Activated naive CD4-positive, alpha-beta T cell (primary cell): ENCODE data around the gene WWC2.

ENCODE experiments used
- DNase-seq, 4 experiments: peaks; one replicate each; lab custom pipeline; 2025; lab: John Stamatoyannopoulos, UW

WWC2 gene

DNA sequence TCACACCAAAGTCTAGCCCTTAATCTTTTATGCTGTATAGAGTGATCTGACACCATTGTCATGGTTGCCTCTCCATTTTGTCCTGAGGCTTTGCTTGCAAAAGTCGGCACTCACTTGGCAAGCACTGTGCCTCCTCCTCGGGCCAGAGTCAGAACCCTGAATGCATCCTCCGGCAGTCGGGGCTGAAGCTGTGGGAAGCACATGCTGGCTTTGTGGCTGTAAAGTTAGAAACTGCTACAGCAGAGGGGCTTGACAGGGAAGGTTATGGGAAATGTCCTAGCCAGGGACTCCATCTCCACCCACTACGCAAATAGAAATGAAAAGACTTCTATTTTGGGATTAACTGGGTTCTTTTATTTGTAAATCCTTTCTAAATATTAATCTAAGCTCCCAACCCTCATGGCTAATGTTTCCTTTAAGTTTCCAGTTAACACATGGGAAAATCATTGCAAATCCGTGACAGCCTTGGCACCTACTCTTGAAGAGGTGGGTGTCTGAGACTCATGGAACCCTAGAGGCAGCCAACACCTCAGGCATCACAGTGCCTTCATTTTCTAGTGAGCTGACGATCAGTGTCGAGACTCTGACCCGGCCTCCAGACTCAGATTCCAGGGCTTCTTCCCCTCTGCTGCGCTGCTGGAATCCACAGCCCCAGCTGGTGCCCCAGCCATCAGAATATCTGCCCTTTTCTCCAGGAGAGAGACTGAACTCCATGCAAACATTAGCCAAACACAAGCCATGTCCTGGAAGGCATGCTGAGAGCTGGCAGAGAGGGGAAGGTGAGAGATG is 231.1 kb downstream of the WWC2 start:
- no peak for DNase-seq

DNA sequence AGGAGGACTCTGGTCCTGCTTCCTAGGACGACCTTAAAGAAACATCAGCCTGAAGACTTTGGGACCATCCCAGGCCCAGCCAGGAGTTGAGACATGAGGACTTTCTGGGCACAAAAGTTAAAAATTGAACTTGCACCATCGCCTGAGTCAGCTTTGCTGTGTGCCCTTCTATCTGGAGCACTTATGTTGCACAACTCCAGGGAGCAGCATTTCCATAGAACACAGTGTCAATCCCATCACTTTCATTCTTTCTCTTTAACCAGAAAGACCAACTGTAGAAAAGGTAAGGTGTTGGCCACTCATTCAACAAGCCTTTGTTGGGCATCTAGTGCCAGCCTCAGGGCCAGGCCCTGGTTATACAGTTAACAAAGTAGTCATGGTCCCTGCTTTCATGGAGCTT is 231.8 kb downstream of the WWC2 start:
- DNase-seq: no peak

DNA sequence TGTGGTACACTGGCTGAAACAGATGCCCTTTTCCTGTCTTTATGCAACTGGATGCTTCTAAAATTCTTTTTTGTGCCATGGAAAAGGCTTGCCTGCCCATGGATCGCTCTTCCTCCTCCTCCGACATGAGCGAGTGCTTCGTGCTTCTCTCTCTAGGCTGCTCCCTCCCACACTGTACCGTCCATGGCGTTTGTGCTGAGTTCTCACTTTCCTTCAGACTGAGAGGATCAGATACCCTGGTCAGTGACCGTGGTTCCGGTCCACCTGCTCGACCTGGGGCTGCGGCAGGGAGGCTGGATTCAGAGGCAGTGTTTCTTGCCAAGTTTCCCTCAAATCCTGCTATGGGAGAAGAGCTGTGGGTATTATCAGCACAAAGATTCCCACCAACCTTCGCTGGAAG is 233.4 kb downstream of the WWC2 start:
- DNase-seq: no peak

DNA sequence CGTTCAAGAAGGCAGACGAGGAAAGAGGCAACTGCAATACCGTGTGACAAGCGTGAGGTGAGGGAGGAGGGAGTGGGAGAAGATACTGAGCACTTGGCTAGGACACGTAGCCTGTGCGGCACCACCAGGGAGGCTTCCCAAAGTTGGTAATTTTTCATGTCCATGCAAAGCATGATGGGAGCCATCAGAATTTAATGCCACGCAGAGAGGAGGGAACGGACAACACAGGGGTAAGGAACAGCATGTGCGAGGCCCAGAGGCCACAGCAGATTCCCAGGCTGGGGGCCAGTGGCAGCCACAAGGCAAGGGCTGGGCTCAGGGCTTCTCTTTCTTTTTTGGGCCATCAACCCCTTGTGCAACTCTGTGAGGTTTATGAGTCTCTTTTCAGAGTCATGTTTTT is 234.1 kb downstream of the WWC2 start:
- no peak for DNase-seq

DNA sequence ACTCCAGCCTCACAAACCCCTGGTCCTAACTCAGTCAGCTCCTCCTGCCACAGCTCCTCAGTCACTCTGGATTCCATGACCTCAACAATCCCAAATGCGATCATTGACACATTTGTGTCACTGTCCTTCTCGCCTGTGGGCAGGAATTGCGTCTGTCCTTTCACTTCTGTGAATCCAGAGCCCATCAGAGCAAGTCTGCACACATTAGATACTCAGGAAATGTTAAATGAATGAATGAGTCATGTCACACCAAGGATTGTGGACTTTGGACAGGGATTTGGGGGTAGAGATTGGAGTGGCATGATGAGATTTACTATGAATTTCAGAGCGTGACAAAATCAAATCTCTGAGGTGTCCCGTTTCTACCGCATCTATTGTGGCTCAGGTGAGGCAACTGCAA is 234.9 kb downstream of the WWC2 start:
- DNase-seq: no peak

DNA sequence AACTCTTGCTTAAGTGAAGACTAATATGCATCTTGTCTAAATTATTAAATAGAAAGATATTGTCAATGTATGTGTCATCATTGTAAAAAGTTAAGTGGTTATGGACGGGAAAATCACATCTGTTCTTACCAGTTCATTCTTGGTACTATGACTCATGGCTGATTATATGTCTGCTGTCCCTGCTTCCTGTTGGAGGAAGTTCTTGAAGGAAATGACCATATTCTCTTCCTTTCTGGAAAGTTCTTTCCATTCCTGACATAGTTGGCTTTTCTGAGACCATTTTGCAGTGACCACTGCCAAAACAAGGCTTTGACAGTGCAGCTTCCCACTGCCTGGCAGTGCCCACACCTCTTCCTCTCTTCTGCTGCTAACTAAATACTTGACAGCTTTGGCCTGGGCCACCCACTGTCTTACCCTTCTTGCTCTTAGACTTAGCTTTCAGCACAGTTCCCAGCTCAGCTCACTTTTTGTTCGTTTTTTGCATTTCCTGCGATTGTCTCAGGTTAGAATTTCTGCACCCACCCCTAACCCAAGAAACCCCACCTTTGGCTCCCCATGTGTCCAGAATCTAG is 236.4 kb downstream of the WWC2 start:
- no peak for DNase-seq

DNA sequence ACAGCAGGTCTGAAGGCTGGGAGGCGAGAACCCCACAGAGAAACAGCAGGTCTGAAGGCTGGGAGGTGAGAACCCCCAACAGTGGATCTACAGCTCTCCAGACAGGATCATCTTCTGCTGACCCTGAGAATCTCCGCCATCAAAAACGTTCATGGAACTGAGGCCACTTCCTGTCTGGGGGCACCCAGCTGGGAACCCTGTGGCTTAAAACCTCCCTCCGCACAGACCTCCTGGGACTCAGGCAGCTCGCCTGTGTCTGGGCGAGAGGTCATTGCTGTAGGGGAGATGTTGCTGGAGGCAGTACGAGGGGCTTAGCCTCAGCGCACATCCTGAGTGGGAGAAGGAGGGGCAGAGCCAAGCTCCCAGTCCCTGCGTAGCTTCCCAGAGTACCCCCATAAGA is 238.3 kb downstream of the WWC2 start:
- no peak for DNase-seq

DNA sequence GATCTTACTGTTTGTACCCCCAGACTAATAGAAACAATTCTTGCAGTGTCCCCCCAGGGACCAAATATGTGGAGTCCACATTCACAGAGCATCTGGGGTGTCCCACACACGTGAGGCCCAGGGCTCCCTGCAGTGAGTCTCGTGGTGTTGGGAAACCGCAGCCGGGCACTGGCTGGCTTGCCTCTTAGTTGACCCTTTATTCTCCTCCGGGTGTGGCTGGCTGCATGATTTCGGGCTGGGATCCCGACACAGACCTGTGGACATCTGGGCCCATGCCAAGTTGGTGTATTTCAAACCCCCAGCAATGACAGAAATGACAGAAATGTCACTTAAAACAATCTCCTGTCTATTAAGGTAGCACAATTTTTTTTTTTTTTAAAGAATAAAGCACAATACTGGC is 238.8 kb downstream of the WWC2 start:
- DNase-seq: no peak

DNA sequence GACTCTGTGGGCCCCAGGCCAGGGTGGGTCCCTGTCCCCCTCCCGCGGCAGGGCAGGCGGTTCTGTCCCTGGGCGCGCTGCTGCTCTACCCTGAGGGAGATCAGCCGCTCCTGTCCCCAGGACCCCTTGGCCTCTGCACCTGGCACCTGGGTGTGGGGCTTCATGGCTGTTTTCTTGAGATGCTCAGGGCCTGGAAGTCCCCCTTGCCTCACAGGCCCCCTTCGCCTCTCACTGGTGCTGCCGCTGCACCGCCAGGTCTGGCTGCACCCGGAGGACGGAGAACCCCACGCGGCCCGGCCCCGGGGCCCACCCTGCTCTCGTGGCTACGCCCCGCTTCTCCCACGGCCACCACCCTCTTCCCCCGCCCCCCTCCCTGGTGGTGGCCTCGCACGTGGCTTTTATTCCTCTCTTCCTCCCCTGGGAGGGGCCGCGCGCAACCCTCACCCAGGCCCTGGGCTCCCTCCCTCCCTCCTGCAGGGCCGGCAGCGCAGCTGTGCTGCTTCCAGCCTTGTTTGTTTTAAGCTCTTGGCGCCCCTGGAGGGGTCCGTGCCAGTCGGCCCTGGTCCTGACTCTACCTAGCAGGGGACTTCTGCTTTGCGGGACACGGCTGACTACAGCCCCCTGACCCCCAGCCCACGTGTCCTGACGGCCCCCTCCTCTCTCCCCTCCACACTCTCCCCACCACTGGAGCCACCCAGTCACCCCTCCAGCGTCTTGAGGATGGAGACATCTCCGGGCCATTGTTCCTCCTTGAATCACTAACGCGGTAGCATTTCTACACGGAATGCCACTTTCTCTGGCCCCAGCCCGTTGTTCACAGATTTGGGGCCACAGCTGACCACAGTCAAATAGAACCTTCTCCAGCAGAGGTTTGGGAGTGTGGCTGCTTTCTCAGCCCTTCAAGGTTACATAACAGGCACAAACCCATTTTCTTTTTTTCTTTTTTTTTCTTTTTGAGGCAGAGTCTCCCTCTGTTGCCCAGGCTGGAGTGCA is 243.8 kb downstream of the WWC2 start:
- no peak for DNase-seq

DNA sequence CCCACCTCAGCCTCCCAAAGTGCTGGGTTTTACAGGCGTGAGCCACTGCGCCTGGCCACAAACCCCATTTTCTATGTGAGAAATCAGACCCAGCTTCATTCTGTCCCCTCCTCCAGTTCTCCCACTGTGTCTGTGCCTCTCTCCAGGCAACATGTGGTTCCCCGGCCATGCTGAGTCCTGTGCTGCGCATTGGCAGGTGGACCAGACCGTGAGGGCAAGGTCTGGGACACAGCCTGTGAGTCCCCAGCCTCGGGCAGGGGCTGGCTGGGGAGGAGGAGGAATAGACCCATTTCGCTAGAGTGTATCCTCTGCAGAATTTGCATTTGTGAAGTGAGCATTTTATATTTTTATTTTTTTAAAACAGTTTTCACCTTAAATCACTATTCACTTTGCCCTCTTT is 244.7 kb downstream of the WWC2 start:
- no peak for DNase-seq

DNA sequence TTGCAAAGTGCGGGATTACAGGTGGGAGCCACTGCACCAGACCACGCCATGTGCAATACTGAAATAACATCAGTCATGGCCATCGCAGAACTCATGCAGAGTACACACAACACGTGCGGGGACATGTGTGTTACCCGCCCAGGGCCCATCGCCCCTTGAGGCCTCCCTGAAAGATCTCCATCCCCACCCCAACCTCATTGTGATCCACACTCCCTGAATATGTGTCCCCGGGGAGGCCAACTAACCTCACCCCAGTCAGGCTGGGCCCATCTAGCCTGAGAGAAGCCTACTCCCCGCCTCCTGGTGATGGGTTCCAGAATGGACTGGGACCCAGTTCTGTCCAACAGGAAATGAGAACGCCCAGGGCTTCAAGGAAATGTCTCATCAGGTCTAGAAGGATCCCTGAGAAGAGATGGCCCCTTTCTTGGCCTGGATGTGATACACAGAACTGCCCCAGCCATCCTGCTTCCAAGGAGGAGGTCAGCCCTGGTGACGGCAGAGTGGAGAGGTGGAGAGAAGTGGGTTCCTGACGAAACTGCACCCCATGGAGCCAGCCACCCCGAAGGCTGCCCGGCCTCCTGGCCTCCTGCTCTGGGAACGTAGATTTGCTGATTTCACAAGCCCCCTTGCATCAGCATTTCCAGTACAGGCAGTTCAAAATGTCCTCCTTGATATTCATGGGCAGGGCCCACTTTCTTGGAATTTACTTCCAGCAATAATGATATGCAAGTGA is 245.6 kb downstream of the WWC2 start:
- no peak for DNase-seq

DNA sequence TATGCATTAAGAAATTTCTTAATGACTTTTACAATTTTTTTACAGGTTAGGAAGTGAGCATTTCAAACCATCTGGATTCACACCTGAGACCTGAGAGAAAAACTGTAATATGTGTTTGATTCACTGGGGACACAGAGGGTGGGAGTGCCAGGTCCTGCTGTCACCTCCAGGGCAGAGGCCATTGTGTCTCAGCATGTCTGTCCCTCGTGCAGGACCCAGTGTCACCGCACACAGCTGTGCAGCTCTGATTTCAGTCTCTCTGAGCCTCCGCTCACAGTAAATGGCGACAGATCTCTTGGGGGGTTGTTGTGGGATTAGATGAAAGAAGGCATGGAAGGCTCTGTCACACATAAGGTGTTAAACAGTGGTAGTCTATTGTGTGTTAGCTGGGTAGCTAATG is 246.2 kb downstream of the WWC2 start:
- no peak for DNase-seq

DNA sequence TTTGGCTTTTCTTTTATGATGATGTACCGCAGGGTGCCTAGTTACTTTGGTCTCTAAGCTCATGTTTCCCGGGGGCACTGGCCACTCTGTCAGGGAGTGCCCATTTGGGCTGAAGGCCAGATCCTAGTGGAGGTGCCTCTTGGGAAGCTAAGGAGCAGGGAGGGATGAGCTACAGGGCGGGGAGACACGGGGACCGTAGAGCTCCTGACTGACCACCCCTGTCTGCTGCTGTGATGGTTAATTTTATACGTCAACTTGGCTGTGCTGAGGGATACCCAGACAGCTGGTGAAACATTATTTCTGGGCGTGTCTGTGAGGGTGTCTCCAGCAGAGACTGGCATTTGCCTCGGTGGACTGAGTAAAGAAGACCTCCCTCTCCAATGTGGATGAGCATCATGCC is 248.1 kb downstream of the WWC2 start:
- no peak for DNase-seq

DNA sequence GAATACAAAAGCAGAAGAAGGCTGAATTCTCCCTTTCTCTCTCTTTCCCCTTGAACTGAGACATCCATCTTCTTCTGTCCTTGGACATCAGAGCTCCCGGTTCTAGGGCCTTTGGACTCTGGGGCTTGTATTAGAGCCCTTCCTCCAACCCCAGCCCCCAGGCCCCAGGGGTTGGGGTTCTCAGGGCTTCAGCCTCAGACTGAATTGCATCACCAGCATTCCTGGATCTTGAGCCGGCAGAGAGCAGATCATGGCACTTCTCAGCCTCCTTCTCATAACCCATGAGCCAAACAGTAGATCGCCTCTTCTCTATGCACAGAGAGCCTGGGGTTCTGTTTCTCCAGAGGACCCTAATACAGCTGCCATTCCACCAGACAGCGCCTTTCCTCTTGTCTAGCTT is 248.5 kb downstream of the WWC2 start:
- DNase-seq: no peak

DNA sequence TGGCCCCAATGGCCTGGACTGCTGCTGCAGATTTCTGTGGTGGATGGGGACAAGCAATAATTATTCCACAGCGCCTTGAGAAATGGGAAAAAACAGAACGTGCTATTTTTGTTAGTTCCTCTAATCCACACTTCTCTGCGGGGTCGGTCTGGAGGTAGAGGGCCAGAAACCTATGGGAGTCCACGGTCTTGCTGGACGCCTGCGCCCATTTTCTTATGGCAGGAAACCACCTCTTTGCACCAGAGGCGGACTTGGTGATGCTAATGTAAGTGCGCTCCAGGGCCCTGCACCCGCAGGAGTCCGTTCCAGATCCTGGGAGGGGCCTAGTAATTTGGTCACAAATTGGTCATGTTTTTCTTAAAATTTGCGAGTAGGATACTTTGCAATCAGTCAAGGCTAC is 249.1 kb downstream of the WWC2 start:
- no peak for DNase-seq

DNA sequence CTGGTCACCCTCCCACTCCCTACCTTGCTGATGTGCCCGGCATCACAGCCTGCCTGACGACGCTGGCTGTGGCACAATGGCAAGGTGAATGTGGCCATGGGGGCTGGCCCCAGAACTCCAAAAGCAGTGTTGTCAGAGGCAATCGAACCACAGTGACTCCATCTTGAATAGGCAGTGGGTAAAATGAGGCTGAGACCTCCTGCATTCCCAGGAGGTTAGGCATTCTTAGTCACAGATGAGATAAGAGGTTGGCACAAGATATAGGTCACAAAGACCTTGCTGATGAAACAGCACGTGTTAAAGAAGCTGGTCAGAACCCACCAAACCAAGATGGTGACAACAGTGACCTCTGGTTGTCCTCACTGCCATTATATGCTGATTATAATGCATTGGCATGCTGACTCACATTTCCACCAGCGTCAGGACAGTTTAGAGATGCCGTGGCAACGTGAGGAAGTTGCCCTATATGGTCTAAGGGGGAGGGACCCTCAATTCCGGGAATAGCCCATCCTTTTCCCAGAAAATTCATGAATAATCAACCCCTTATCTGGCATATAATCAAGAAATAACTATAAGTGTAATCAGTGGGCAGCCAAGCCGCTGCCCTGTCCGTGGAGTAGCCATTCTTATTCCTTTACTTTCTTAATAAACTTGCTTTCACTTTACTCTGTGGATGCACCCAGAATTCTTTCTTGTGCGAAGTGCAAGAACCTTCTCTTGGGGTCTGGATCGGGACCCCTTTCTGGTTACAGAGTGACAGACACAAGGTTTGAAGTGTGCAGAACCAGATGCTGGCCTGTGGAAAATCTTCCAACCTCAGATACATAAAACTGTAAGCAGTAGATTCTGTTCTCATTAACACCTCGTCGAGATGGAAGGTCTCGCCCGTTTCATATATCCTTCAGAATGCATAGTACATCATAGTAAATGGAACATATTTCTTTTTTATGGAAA is 249.9 kb downstream of the WWC2 start:
- no peak for DNase-seq

DNA sequence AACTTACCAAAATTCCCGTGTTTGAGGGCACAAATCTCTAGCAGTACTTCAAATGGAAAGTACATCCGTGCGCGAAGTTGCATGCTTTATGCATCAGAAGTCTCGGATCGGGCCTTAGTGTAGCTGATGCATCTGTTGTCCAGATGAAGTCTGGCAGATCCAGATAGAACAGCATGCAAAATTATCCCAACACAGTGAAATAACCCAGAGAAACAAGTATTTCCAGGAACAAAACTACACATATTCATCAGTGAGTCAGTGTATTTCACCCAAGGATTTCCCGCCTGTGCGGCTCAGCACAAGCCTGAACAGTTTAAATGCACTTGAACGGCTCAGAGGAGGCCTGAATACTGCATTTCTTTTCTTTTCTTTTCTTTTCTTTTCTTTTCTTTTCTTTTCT is 250.6 kb downstream of the WWC2 start:
- DNase-seq: no peak

DNA sequence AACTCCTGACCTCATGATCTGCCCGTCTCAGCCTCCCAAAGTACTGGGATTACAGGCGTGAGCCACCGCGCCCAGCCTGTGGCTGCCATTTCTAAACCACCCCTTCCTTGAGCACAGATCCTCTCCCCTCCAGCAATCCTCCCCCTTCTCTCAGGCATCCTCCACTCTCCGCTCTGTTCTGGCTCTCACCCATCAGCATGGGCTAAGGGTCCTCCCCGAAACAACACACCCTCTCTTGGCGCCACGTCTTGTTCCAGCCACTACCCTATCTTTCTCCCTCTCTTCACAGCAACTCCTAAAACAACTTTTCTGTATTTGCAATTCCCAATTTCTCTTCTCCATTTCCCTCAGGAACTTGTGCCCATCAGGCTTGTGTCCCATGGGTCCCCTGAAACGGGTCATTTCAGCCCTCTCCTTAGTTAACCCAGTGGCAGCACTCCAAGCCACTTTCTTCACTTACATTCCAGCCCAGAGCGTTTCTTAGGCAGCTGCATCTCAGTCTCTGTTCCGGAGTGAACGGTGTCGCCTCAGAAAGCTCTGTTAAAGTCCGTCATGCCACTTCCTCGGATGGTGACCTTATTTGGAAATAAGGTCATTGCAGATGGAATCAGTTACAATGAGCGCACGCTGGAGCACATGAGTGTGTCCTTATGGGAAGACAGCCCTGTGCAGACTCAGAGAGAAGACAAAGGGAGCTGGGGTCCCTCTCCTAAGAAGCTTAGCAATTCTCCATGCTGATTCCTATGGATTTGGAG is 251.4 kb downstream of the WWC2 start:
- no peak for DNase-seq

DNA sequence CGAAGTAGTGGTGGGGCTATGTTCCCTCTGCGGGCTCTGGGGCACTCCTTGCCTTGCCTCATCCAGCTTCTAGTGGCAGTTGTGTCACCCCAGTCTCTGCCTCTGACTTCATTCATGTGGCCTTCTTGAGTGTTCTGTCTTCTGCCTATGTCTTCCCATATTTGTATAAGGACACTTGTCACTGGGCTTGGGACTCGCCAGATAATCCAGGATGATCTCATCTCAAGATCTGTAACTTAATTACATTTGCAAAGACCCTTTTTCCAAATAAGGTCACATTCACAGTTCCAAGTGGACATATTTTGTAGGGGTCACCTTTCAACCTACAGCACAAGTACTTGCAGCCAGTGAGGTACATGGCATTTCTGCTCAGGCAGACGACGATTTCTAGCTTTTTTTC is 253.5 kb downstream of the WWC2 start:
- DNase-seq: no peak

DNA sequence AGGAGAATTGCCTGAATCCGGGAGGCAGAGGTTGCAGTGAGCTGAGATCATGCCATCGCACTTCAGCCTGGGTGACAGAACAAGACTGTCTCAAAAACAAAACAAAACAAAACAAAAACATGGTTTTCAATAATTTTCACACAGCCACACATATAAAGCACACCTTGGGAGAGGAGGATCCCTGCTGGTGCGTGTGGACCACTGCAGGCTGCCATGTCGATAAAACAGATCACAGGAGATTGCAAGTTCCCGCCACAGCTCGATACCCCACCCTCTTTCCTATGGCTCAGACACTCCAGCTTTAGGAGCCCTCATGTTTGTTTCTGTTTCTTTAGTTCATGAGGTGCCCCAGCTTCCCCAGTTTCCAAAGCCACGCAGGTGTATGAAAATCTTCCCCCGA is 254.5 kb downstream of the WWC2 start:
- no peak for DNase-seq
